HFFc6 (cell line): ENCODE measurements around the gene FLNC. TPM values are rescaled to one million over a fixed set of nuclear protein-coding genes. Genes with fewer than 3 reads are reported as not detected.

Source experiments
- DNase-seq: peaks from one replicate; pipeline ENCODE4 v3.0.0-alpha.2; 2018
- H3K27ac Mint-ChIP-seq: 2 replicates; pipeline ENCODE4 v1.8.0; 2020; ENCODE audit warnings: mild to moderate bottlenecking, mixed read lengths
- H3K27me3 Mint-ChIP-seq: 2 replicates; pipeline ENCODE4 v1.8.0; 2021; ENCODE audit warnings: mild to moderate bottlenecking, moderate library complexity, mixed read lengths; ENCODE audit not compliant: insufficient read depth
- H3K36me3 Mint-ChIP-seq: 2 replicates; pipeline ENCODE4 v1.8.0; 2021; ENCODE audit warnings: low read depth, mixed read lengths
- H3K4me1 Mint-ChIP-seq: 2 replicates; pipeline ENCODE4 v1.8.0; 2020; ENCODE audit warnings: low read depth, mixed read lengths
- H3K4me3 Mint-ChIP-seq: 2 replicates; pipeline ENCODE4 v1.8.0; 2020; ENCODE audit warnings: mild to moderate bottlenecking, moderate library complexity, mixed read lengths
- H3K9me3 Mint-ChIP-seq: 2 replicates; pipeline ENCODE4 v1.8.0; 2020; ENCODE audit warnings: mild to moderate bottlenecking, mixed read lengths
- total RNA-seq, 6 experiments: library from RNA; stranded (reverse); fragmentation: NEBNext Ultra II Directional; extraction: Animal tissue kit (Norgen Biotek cat#: 25700); gene quantifications; 2 replicates in 1 of 6; 3 replicates in 5 of 6; pipeline ENCODE4 v1.2.3, GENCODE V29; 2021
- TF ChIP-seq, protein P1 (sequence below): fragments of 200-600 bp; sonication (generic); IDR thresholded peaks from 2 replicates; pipeline ENCODE4 v1.5.0; 2021; ENCODE audit warnings: antibody characterized with exemption, mild to moderate bottlenecking

Gene FLNC
- total RNA-seq, 6 experiments from 2014 or later = 492 to 540 (median 512) TPM

- Mint-ChIP-seq H3K9me3 (no peaks in the 10 kb centered on the region), H3K27me3 (peaks cover 10% of the 10 kb centered on the region), H3K4me3 (no peak overlapping the region), H3K4me1 (peaks cover 32% of the 10 kb centered on the region), H3K36me3 (peaks cover 19% of the 10 kb centered on the region), H3K27ac (peak overlapping the region; percentile 86)
- DNase-seq = no peak
- TF ChIP-seq, protein P1, sequence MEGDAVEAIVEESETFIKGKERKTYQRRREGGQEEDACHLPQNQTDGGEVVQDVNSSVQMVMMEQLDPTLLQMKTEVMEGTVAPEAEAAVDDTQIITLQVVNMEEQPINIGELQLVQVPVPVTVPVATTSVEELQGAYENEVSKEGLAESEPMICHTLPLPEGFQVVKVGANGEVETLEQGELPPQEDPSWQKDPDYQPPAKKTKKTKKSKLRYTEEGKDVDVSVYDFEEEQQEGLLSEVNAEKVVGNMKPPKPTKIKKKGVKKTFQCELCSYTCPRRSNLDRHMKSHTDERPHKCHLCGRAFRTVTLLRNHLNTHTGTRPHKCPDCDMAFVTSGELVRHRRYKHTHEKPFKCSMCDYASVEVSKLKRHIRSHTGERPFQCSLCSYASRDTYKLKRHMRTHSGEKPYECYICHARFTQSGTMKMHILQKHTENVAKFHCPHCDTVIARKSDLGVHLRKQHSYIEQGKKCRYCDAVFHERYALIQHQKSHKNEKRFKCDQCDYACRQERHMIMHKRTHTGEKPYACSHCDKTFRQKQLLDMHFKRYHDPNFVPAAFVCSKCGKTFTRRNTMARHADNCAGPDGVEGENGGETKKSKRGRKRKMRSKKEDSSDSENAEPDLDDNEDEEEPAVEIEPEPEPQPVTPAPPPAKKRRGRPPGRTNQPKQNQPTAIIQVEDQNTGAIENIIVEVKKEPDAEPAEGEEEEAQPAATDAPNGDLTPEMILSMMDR = no peak
Measured at GRCh38 chr7:128836729-128837348, 6.6 kb downstream of the FLNC start.

GRCh38 chr7:128837521-128837921, 7.3 kb downstream of the FLNC start:
- no peaks in the 10 kb centered on the region for H3K9me3 Mint-ChIP-seq
- H3K36me3 Mint-ChIP-seq = peaks cover 23% of the 10 kb centered on the region
- DNase-seq = no peak
- H3K4me3 Mint-ChIP-seq = no peak overlapping the region
- peaks cover 32% of the 10 kb centered on the region for H3K4me1 Mint-ChIP-seq
- H3K27me3 Mint-ChIP-seq = peaks cover 7% of the 10 kb centered on the region
- H3K27ac Mint-ChIP-seq = no peak overlapping the region
- TF ChIP-seq, protein P1 = no peak

DNA sequence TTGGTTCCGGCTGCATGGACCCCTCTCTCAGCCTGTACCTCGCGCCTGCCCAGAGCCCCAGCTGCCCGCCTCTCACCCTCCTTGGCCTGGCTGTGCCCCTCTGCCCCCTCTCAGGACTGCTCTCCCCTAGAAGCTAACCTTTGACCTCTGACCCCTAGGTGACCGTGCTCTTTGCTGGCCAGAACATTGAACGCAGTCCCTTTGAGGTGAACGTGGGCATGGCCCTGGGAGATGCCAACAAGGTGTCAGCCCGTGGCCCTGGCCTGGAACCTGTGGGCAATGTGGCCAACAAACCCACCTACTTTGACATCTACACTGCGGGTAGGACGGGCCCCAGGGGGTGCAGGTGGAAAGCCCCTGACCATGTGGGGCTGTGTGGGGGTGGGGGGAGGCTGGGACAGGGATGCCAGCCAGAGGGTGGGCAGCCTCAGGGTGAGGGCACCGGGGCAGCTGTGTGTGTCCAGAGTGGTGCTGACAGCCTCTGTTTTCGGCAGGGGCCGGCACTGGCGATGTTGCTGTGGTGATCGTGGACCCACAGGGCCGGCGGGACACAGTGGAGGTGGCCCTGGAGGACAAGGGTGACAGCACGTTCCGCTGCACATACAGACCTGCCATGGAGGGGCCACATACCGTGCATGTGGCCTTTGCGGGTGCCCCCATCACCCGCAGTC, 8.0 kb downstream of the FLNC start:
- no peak overlapping the region for H3K4me3 Mint-ChIP-seq
- TF ChIP-seq, protein P1 = no peak
- H3K9me3 Mint-ChIP-seq = no peaks in the 10 kb centered on the region
- DNase-seq = no peak
- H3K27ac Mint-ChIP-seq = no peak overlapping the region
- H3K36me3 Mint-ChIP-seq = peaks cover 23% of the 10 kb centered on the region
- H3K27me3 Mint-ChIP-seq = peaks cover 7% of the 10 kb centered on the region
- peaks cover 32% of the 10 kb centered on the region for H3K4me1 Mint-ChIP-seq

DNA sequence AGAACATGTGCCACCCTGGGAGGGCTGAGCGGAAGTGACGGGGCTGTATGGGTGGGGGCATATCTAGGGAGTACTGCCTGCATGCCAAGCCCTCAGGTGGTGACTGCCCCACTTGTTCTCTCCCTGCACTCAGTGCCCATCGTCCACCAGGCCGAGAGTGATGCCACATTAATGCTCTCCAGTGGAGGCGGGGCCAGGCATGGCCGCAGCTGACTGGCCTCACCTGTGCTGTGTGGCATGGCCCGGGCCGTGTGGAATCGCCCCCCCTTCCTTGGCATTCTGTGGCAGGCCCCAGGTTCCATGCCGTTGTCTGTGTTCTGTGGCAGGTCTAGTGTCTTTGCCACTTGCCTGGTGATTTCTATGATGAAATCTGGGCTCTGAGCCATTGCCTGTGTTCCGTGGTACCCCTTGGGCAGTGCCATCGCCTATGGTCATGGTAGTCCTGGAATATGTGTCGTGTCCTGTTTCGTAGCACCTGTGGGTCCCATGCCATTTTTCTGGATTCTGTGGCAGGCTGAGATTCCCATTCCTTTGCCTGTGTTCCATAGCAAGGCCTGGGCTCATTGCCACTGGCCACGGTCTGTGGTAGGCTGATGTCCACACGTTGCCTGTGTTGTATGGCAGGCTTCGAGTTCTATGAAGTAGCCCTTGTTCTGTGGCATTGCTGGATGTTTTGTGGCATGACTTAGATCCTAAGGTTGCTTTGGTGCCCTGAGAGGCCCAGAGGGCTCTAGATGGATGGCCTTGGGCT, 8.9 kb downstream of the FLNC start:
- Mint-ChIP-seq H3K4me1 (peaks cover 23% of the 10 kb centered on the region), H3K9me3 (no peaks in the 10 kb centered on the region), H3K36me3 (peaks cover 23% of the 10 kb centered on the region), H3K4me3 (no peak overlapping the region), H3K27me3 (peaks cover 7% of the 10 kb centered on the region), H3K27ac (peak overlapping the region; percentile 36; the same call in 1 of the 2 replicates)
- TF ChIP-seq, protein P1 = no peak
- DNase-seq = no peak

GRCh38 chr7:128839751-128840177, 9.6 kb downstream of the FLNC start:
- TF ChIP-seq, protein P1 = no peak
- H3K27ac Mint-ChIP-seq = 0 out of 2 replicates have a peak overlapping the region, but pooled peaks have one; percentile 36
- DNase-seq = no peak
- H3K4me1 Mint-ChIP-seq = peaks cover 17% of the 10 kb centered on the region
- H3K9me3 Mint-ChIP-seq = no peaks in the 10 kb centered on the region
- H3K36me3 Mint-ChIP-seq = peaks cover 23% of the 10 kb centered on the region
- H3K27me3 Mint-ChIP-seq = peaks cover 6% of the 10 kb centered on the region
- no peak overlapping the region for H3K4me3 Mint-ChIP-seq
